Progenitor cell of endocrine pancreas (in vitro differentiated cells): ENCODE measurements around the gene GRB10. TPM values are rescaled to one million over a fixed set of nuclear protein-coding genes. Genes with fewer than 3 reads are reported as not detected.

Experiments
- DNase-seq: peaks from one replicate; pipeline ENCODE4 v3.0.0; 2021; ENCODE audit warnings: low spot score; ENCODE audit not compliant: unreplicated experiment
- H3K27ac Mint-ChIP-seq: 2 replicates; pipeline ENCODE4 v1.8.0; 2021; ENCODE audit warnings: mild to moderate bottlenecking, moderate library complexity, mixed read lengths
- H3K27me3 Mint-ChIP-seq: 2 replicates; pipeline ENCODE4 v1.8.0; 2021; ENCODE audit warnings: mixed read lengths
- H3K36me3 Mint-ChIP-seq: 2 replicates; pipeline ENCODE4 v1.8.0; 2022; ENCODE audit warnings: mixed read lengths; ENCODE audit not compliant: insufficient read depth
- H3K4me1 Mint-ChIP-seq: 2 replicates; pipeline ENCODE4 v1.8.0; 2021; ENCODE audit warnings: low read depth, mixed read lengths
- H3K4me3 Mint-ChIP-seq: 2 replicates; pipeline ENCODE4 v1.8.0; 2021; ENCODE audit warnings: low read depth, mild to moderate bottlenecking, moderate library complexity, mixed read lengths
- H3K9me3 Mint-ChIP-seq: 2 replicates; pipeline ENCODE4 v1.8.0; 2021; ENCODE audit warnings: low read depth, mixed read lengths
- total RNA-seq: library from RNA; stranded (reverse); gene quantifications from 2 replicates; pipeline ENCODE4 v1.2.1, GENCODE V29; 2021
- TF ChIP-seq, protein P1 (sequence below): fragments of 200-600 bp; sonication (generic); IDR thresholded peaks from one replicate; pipeline ENCODE4 v1.5.0; 2021; ENCODE audit warnings: antibody characterized with exemption, mild to moderate bottlenecking; ENCODE audit not compliant: unreplicated experiment

The GRB10 gene
- total RNA-seq, 1 donor from 2014 or later, result 58.4 TPM

DNA sequence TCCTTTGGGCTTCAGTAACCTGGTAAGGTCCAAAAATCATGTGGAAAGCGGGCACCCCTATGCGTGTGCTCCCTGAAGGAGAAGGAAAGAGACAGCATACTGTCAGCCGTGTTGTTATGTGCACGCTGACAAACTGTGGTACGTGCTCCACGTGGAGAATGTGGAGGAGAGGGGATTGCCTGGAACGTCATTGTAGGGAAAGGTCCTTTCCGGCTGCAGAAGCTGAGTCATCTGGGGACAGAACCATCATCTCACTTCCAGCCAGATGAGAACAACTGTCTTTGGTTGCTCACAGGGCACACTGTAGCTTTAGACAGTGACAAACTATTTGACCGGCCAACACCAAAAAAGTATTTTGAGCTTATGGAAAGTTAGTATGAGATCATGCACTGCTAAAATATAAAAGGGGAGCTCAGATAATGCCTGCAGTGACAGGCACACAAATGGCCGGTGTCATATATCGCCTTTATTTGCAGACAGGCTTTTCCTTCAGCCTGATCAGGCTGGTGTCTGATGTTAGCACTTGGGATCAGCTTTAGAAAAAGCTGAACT is 38.8 kb upstream of the GRB10 start:
- Mint-ChIP-seq H3K36me3 (no peaks in the 10 kb centered on the region), H3K4me3 (no peak overlapping the region), H3K9me3 (peaks cover 3% of the 10 kb centered on the region), H3K27ac (peak overlapping the region; percentile 11), H3K4me1 (peaks cover 25% of the 10 kb centered on the region), H3K27me3 (peaks cover 52% of the 10 kb centered on the region)
- DNase-seq, result no peak
- TF ChIP-seq, protein P1, sequence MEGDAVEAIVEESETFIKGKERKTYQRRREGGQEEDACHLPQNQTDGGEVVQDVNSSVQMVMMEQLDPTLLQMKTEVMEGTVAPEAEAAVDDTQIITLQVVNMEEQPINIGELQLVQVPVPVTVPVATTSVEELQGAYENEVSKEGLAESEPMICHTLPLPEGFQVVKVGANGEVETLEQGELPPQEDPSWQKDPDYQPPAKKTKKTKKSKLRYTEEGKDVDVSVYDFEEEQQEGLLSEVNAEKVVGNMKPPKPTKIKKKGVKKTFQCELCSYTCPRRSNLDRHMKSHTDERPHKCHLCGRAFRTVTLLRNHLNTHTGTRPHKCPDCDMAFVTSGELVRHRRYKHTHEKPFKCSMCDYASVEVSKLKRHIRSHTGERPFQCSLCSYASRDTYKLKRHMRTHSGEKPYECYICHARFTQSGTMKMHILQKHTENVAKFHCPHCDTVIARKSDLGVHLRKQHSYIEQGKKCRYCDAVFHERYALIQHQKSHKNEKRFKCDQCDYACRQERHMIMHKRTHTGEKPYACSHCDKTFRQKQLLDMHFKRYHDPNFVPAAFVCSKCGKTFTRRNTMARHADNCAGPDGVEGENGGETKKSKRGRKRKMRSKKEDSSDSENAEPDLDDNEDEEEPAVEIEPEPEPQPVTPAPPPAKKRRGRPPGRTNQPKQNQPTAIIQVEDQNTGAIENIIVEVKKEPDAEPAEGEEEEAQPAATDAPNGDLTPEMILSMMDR, result no peak

DNA sequence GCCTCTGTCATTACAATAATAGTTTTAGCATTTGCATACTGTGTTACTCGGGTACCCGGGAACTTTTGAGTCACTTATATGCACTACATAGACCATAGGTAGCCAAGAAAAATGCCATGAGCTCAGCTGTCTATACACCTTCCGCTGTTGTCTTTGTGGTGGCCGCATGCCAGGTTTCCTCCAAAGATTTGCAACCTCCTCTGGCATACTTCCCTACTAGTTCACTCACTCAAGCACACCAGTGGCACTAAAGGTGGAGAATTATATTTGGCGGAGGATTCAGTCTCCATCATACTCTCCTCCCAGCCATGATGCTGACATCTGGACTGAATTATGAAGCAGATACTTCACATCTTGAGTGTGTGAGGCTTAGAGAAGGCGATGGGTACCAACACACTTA is 35.6 kb upstream of the GRB10 start:
- Mint-ChIP-seq H3K4me3 (no peak overlapping the region), H3K36me3 (no peaks in the 10 kb centered on the region)

DNA sequence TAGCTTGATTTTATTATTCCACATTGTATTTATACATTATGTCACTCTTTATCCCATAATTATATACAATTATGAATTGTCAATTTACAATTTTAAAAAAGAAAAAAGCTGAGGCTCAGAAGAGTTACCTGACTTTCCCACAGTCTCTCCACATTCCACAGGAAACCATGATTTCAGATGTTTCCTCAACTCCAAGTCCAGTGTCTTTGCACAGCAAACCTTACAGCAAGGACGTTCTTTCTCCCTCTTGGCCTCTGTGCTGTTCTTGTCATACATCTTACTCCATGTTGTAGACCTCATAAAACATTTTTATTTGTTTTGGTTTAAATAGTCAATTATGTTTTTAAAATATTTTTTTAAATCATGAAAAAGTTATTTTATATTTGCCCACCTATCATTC is 34.9 kb upstream of the GRB10 start:
- H3K9me3 Mint-ChIP-seq, result peaks cover 7% of the 10 kb centered on the region
- H3K4me3 Mint-ChIP-seq, result no peak overlapping the region
- peaks cover 25% of the 10 kb centered on the region for H3K4me1 Mint-ChIP-seq
- peaks cover 24% of the 10 kb centered on the region for H3K27me3 Mint-ChIP-seq
- no peak overlapping the region for H3K27ac Mint-ChIP-seq
- TF ChIP-seq, protein P1, result no peak
- H3K36me3 Mint-ChIP-seq, result no peaks in the 10 kb centered on the region
- DNase-seq, result no peak

More for the DNA sequence above, 35.6 kb upstream of the GRB10 start:
- Mint-ChIP-seq H3K9me3 (peaks cover 7% of the 10 kb centered on the region), H3K4me1 (peaks cover 25% of the 10 kb centered on the region), H3K27me3 (peaks cover 25% of the 10 kb centered on the region), H3K27ac (no peak overlapping the region)
- TF ChIP-seq, protein P1, result no peak
- DNase-seq, result no peak

DNA sequence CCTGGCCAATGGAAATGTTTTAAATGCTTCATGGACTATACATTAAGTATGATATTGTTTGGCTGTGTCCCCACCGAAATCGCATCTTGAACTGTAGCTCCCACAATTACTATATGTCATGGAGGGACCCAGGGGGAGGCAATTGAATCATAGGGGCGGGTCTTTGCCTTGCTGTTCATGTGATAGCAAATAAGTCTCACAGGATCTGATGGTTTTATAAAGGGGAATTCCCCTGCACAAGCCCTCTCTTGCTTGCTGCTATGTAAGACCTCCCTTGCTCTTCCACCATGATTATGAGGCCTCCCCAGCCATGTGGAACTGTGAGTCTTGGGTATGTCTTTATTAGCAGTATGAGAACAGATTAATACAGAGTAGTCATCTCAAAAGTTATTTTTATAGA is 32.4 kb upstream of the GRB10 start:
- no peak for DNase-seq
- H3K36me3 Mint-ChIP-seq, result no peaks in the 10 kb centered on the region
- TF ChIP-seq, protein P1, result no peak
- peaks cover 7% of the 10 kb centered on the region for H3K4me1 Mint-ChIP-seq
- peaks cover 7% of the 10 kb centered on the region for H3K9me3 Mint-ChIP-seq
- H3K27me3 Mint-ChIP-seq, result peaks cover 32% of the 10 kb centered on the region
- no peak overlapping the region for H3K27ac Mint-ChIP-seq
- no peak overlapping the region for H3K4me3 Mint-ChIP-seq

DNA sequence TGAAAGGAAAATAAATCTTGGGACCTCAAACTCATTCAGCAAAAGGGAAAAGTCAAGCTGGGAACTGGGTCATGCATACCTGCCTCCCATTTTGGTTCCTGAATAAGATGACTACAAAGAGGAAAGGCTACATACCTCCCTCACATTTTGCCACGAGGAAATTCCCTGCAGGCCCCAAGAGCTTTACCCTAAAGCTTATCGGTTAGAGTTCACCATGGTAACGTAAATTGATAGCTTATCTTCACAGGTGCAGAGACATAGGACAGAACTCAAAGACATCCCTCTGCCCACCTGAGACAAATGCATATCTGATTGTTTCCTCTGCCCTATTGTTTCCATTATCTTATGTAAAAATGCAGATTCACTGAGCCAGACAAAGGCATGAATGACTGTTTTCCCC is 31.5 kb upstream of the GRB10 start:
- H3K27me3 Mint-ChIP-seq, result peaks cover 38% of the 10 kb centered on the region
- H3K27ac Mint-ChIP-seq, result no peak overlapping the region
- no peak overlapping the region for H3K4me3 Mint-ChIP-seq
- H3K36me3 Mint-ChIP-seq, result no peaks in the 10 kb centered on the region
- H3K4me1 Mint-ChIP-seq, result peaks cover 7% of the 10 kb centered on the region
- TF ChIP-seq, protein P1, result no peak
- H3K9me3 Mint-ChIP-seq, result peaks cover 7% of the 10 kb centered on the region
- no peak for DNase-seq
